Measurements from ENCODE around the gene CLSTN2. TPM values are rescaled to one million over a fixed set of nuclear protein-coding genes. Genes with fewer than 3 reads are reported as not detected.

CLSTN2 gene
- total RNA-seq, 1 experiment from 2014 or later: 0.68 TPM

DNA sequence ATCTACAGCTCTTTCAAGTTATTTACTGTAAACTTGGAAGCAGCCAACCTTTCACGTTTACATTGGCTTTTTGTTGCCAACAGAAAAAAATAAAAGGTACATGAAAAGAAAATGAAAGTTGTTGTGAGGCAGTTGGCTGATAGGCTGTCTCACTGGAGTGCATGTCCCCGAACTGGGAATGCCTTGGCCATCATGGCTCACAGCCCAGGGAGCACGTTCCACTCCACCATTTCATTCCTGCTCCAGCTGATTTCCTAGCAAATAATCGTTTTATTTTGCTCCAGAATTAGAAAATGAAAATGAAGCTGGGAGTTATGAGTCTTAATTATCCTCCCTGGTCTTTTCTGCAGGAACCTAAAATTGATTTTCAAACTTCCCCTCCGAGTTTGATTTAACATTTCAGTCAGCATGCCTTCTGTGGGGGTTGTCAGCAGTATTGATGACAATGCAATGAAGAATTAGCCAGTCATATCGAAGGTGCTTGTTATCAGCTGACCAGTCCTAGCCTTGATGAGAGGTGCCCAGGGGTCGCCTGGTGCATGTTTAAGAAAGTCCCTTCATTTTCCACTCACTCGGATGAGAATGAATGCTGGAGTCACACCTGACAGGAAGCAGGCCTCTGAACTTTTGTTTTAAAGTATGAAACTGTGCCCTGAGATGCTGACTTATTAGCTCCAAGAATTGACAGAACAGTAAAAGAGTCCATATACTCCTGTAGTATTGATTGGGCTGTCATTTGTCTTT lies 449.2 kb downstream of the CLSTN2 start:
- H3K4ac ChIP-seq (ENCODE audit: low read depth, low read length): no peak overlapping the region
- H3K18ac ChIP-seq (ENCODE audit: insufficient read length, low read depth, low read length): no peak overlapping the region
- no peak overlapping the region for H2BK20ac ChIP-seq (ENCODE audit: low read depth, low read length, poor library complexity, severe bottlenecking)
- H2BK5ac ChIP-seq (ENCODE audit: insufficient read length, low read length): no peak overlapping the region
- H4K5ac ChIP-seq (ENCODE audit: insufficient read length, low read depth, low read length): no peak overlapping the region
- WGBS (ENCODE audit: extremely low coverage, insufficient read length, low lambda C conversion rate): no CpG with 5 or more reads among the region's 8 CpGs
- no peaks in the 10 kb centered on the region; the same call in 1 of the 2 replicates for H3K4me1 ChIP-seq (ENCODE audit: insufficient read depth, low read length)
- no peak overlapping the region for H3T11ph ChIP-seq (ENCODE audit: low read length)
- H2BK12ac ChIP-seq (ENCODE audit: insufficient read length, low read depth, low read length): no peak overlapping the region
- H3K4me1 Mint-ChIP-seq: peaks cover 13 to 20% of the 10 kb centered on the region in 2 experiments
- no peak overlapping the region for H3K14ac ChIP-seq (ENCODE audit: insufficient read depth, low read length)
- no peak overlapping the region for H3K27ac ChIP-seq (ENCODE audit: insufficient read length, low read depth, low read length)
- H3K27me3 ChIP-seq (ENCODE audit: insufficient read depth, low read length): no peaks in the 10 kb centered on the region
- H2BK120ac ChIP-seq (ENCODE audit: low read depth, low read length, poor library complexity, severe bottlenecking): no peak overlapping the region
- no peak overlapping the region for H4K91ac ChIP-seq (ENCODE audit: insufficient read length, low read depth, low read length)
- DNase-seq: no peak
- H4K20me1 ChIP-seq (ENCODE audit: control insufficient read depth, insufficient read depth, insufficient read length): no peaks in the 10 kb centered on the region
- H3K9me3 Mint-ChIP-seq: peaks cover 1 to 2% of the 10 kb centered on the region in 2 experiments; a peak in 2 of 5 replicates
- TF ChIP-seq, protein P1, sequence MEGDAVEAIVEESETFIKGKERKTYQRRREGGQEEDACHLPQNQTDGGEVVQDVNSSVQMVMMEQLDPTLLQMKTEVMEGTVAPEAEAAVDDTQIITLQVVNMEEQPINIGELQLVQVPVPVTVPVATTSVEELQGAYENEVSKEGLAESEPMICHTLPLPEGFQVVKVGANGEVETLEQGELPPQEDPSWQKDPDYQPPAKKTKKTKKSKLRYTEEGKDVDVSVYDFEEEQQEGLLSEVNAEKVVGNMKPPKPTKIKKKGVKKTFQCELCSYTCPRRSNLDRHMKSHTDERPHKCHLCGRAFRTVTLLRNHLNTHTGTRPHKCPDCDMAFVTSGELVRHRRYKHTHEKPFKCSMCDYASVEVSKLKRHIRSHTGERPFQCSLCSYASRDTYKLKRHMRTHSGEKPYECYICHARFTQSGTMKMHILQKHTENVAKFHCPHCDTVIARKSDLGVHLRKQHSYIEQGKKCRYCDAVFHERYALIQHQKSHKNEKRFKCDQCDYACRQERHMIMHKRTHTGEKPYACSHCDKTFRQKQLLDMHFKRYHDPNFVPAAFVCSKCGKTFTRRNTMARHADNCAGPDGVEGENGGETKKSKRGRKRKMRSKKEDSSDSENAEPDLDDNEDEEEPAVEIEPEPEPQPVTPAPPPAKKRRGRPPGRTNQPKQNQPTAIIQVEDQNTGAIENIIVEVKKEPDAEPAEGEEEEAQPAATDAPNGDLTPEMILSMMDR (conservative IDR thresholded peaks at IDR 0.05): no peak
- no peak overlapping the region for H3K4me2 ChIP-seq (ENCODE audit: insufficient read depth, insufficient read length, low read length)
- H3K4me3 Mint-ChIP-seq: no peak overlapping the region
- no peak overlapping the region for H3K9ac ChIP-seq (ENCODE audit: extremely low read depth, insufficient read length, low read length)
- no peaks in the 10 kb centered on the region; the same call in 1 of the 2 replicates for H3K27me3 Mint-ChIP-seq (ENCODE audit: low read depth)
- H3K79me2 ChIP-seq (ENCODE audit: insufficient read depth, low read length): no peaks in the 10 kb centered on the region
- no peak overlapping the region for H2AFZ ChIP-seq (ENCODE audit: low read length)
- no peaks in the 10 kb centered on the region for H3K79me1 ChIP-seq (ENCODE audit: insufficient read depth, low read depth, low read length, poor library complexity, severe bottlenecking)
- no peak overlapping the region for H3K23ac ChIP-seq (ENCODE audit: insufficient read length, low read depth, low read length)
- no peak overlapping the region for H3K27ac Mint-ChIP-seq
- H3K23me2 ChIP-seq (ENCODE audit: insufficient read length, low read depth, low read length, poor library complexity, severe bottlenecking): no peaks in the 10 kb centered on the region
- H3K36me3 Mint-ChIP-seq (ENCODE audit: insufficient read depth in 1 of 3, low read depth in 3 of 3): no peaks in the 10 kb centered on the region
- H4K8ac ChIP-seq (replicated peaks; ENCODE audit: insufficient read length, low read depth, low read length): no peak overlapping the region
- no peaks in the 10 kb centered on the region for H3K9me3 ChIP-seq (ENCODE audit: control insufficient read depth, low read depth, low read length)
- no peak overlapping the region for H3K56ac ChIP-seq (ENCODE audit: insufficient read length, low read depth, low read length)
- no peak overlapping the region for H2AK5ac ChIP-seq (ENCODE audit: insufficient read length, low read length)
- H2BK15ac ChIP-seq (ENCODE audit: low read depth, low read length): no peak overlapping the region

All from H9 (cell line).